MM.1S (cell line): Measurements from ENCODE around the gene ULK4.

Source experiments
- DNase-seq: peaks from one replicate; pipeline ENCODE4 v3.0.0-alpha.2; 2015
- H2AFZ ChIP-seq: fragments of 300-600 bp; sonication (generic); 2 replicates; pipeline ENCODE4 v1.6.0; 2016; ENCODE audit warnings: antibody characterized with exemption, low read length
- H3F3A ChIP-seq: fragments of 300-600 bp; sonication (generic); 2 replicates; pipeline ENCODE4 v1.6.1; 2016; ENCODE audit warnings: mild to moderate bottlenecking, antibody characterized with exemption, low read length, moderate library complexity, mixed read lengths; ENCODE audit not compliant: insufficient read depth
- H3K27ac ChIP-seq: fragments of 300-600 bp; sonication (generic); 2 replicates; pipeline ENCODE4 v1.5.1; 2016; ENCODE audit warnings: mild to moderate bottlenecking, low read length
- H3K27me3 ChIP-seq: fragments of 300-600 bp; sonication (generic); replicated peaks from 2 replicates; pipeline ENCODE4 v1.6.0; 2016; ENCODE audit warnings: low read length; ENCODE audit not compliant: insufficient read depth
- H3K36me3 ChIP-seq: fragments of 300-600 bp; sonication (generic); replicated peaks from 2 replicates; pipeline ENCODE4 v1.6.1; 2016; ENCODE audit warnings: mild to moderate bottlenecking, low read length, mixed read lengths; ENCODE audit not compliant: insufficient read depth
- H3K4me1 ChIP-seq: fragments of 300-600 bp; sonication (generic); 2 replicates; pipeline ENCODE4 v1.6.1; 2016; ENCODE audit warnings: low read length, mixed read lengths
- H3K4me2 ChIP-seq: fragments of 300-600 bp; sonication (generic); 2 replicates; pipeline ENCODE4 v1.6.0; 2016; ENCODE audit warnings: low read depth, low read length
- H3K4me3 ChIP-seq: fragments of 300-600 bp; sonication (generic); 2 replicates; pipeline ENCODE4 v1.5.1; 2016; ENCODE audit warnings: low read length, mixed read lengths
- H3K79me2 ChIP-seq: fragments of 300-600 bp; sonication (generic); 2 replicates; pipeline ENCODE4 v1.6.1; 2016; ENCODE audit warnings: mixed run types, low read length, mixed read lengths
- H3K9ac ChIP-seq: fragments of 300-600 bp; sonication (generic); 2 replicates; pipeline ENCODE4 v1.6.1; 2016; ENCODE audit warnings: low read length, mixed read lengths
- H3K9me2 ChIP-seq: fragments of 300-600 bp; sonication (generic); replicated peaks from 2 replicates; pipeline ENCODE4 v1.6.1; 2016; ENCODE audit warnings: mild to moderate bottlenecking, low read length, mixed read lengths; ENCODE audit not compliant: insufficient read depth
- H3K9me3 ChIP-seq: fragments of 300-600 bp; sonication (generic); replicated peaks from 2 replicates; pipeline ENCODE4 v1.6.1; 2016; ENCODE audit warnings: mild to moderate bottlenecking, low read length, mixed read lengths; ENCODE audit not compliant: insufficient read depth
- H4K20me1 ChIP-seq: fragments of 300-600 bp; sonication (generic); 2 replicates; pipeline ENCODE4 v1.6.1; 2016; ENCODE audit warnings: mild to moderate bottlenecking, low read length, moderate library complexity, mixed read lengths; ENCODE audit not compliant: insufficient read depth
- CTCF ChIP-seq: fragments of 300-600 bp; sonication (generic); IDR thresholded peaks from 2 replicates; pipeline ENCODE4 v1.5.1; 2016; ENCODE audit warnings: antibody characterized with exemption, low read length, mixed read lengths
- EZH2 ChIP-seq: fragments of 300-600 bp; sonication (generic); optimal IDR thresholded peaks from 2 replicates; pipeline ENCODE3; 2017; ENCODE audit warnings: low read depth, mild to moderate bottlenecking, antibody characterized with exemption, low read length, mixed read lengths
- EZH2phosphoT487 ChIP-seq: fragments of 300-600 bp; sonication (generic); IDR thresholded peaks from 2 replicates; pipeline ENCODE4 v1.6.1; 2018; ENCODE audit warnings: antibody characterized with exemption, low read length

The ULK4 gene

DNA sequence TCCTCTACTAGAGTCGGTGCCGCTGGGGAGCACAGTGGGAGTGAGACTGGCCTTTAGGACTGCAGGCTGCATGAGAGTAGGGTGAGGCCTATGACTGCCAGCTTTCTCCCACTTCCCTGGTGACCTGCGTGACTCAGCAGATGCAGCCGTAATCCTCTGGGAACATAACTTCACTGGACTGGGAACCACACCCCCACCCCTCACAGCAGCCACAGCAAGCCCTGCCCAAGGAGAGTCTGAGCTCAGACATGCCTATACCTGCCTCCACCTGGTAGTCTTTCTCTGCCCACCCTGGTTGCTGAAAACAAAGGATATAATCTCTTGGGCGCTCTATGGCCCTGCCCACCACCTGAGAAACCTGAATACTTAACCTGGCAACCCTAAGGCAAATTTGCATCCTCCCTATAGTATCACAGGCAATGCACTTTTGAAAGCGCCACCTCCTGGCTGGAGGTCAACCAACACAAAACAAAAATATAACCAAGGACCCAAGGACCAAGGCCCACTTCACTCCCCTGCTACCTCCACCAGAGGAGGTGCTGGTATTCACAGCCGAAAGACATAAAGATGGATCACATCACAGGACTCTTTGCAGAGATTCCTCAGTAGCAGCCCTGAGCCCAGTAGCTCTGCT is 453.7 kb downstream of the ULK4 start:
- no peak overlapping the region for H2AFZ ChIP-seq
- no peaks in the 10 kb centered on the region for H4K20me1 ChIP-seq
- H3K36me3 ChIP-seq: no peaks in the 10 kb centered on the region
- no peak overlapping the region for H3K4me3 ChIP-seq
- H3K4me2 ChIP-seq: no peak overlapping the region
- H3K9ac ChIP-seq: no peak overlapping the region
- no peaks in the 10 kb centered on the region for H3F3A ChIP-seq
- H3K9me2 ChIP-seq: no peaks in the 10 kb centered on the region
- no peak overlapping the region for H3K27ac ChIP-seq
- H3K27me3 ChIP-seq: no peaks in the 10 kb centered on the region
- 0 out of 2 replicates have a peak, but pooled peaks have one; percentile 5 for TF ChIP-seq CTCF
- TF ChIP-seq EZH2: no peak
- no peak for DNase-seq
- no peaks in the 10 kb centered on the region for H3K9me3 ChIP-seq
- H3K79me2 ChIP-seq: no peaks in the 10 kb centered on the region
- H3K4me1 ChIP-seq: no peaks in the 10 kb centered on the region

GRCh38 chr3:41507336-41508062 is 454.4 kb downstream of the ULK4 start:
- H3K4me3 ChIP-seq: no peak overlapping the region
- H3K27ac ChIP-seq: no peak overlapping the region
- no peaks in the 10 kb centered on the region for H3K27me3 ChIP-seq
- no peaks in the 10 kb centered on the region for H3F3A ChIP-seq
- H4K20me1 ChIP-seq: no peaks in the 10 kb centered on the region
- DNase-seq: no peak
- no peaks in the 10 kb centered on the region for H3K36me3 ChIP-seq
- TF ChIP-seq EZH2phosphoT487: no peak
- no peak for TF ChIP-seq CTCF
- TF ChIP-seq EZH2: no peak
- no peak overlapping the region for H3K4me2 ChIP-seq
- H3K9ac ChIP-seq: no peak overlapping the region
- H3K9me2 ChIP-seq: no peaks in the 10 kb centered on the region
- no peaks in the 10 kb centered on the region for H3K79me2 ChIP-seq
- no peaks in the 10 kb centered on the region for H3K9me3 ChIP-seq
- no peaks in the 10 kb centered on the region for H3K4me1 ChIP-seq
- no peak overlapping the region for H2AFZ ChIP-seq

DNA sequence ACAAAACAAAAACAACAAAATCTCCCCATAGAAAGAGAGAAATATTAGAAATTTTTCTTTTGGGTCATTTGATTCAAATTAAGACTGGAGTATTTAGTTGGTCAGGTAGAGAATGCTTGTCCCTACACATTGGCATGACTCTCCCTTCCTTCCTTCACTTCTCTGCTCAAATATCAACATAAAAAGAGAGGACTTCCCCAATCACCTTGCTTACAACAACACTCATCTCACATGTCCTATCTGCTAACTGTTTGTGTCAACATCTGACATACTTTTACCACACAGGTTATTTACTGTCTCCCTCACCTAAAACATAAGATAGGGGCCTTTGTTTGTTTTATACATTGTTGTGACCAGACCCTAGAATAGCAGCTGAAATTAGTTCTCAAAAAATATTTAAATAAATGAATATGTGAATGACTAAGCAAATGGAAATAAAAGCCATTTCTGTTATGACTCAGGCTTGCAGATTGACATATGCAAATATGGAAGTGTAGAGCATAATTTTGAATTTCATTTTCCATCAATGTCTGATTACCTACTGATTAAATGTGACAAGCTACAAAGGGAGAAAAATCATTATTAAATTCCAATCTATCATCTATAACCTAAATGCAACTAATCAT is 457.8 kb downstream of the ULK4 start:
- no peaks in the 10 kb centered on the region for H3K36me3 ChIP-seq
- no peak overlapping the region for H3K4me2 ChIP-seq
- no peak overlapping the region for H3K27ac ChIP-seq
- no peaks in the 10 kb centered on the region for H3K4me1 ChIP-seq
- no peaks in the 10 kb centered on the region for H3K79me2 ChIP-seq
- no peaks in the 10 kb centered on the region for H3K27me3 ChIP-seq
- TF ChIP-seq CTCF: no peak
- TF ChIP-seq EZH2phosphoT487: no peak
- no peak for TF ChIP-seq EZH2
- no peak overlapping the region for H3K9ac ChIP-seq
- no peak for DNase-seq
- H3K9me3 ChIP-seq: no peaks in the 10 kb centered on the region
- no peaks in the 10 kb centered on the region for H3F3A ChIP-seq
- H3K4me3 ChIP-seq: no peak overlapping the region
- H4K20me1 ChIP-seq: no peaks in the 10 kb centered on the region
- H3K9me2 ChIP-seq: no peaks in the 10 kb centered on the region
- H2AFZ ChIP-seq: no peak overlapping the region
